ENCODE data around the gene HBQ1.

Gene HBQ1

GRCh38 chr16:142405-142967 lies 37.8 kb upstream of the HBQ1 start:
- Histone ChIP-seq H3K36me3 (ENCODE audit: control insufficient read depth, low read length) (no peaks in the 10 kb centered on the region), H3K4me2 (ENCODE audit: low read length) (no peak overlapping the region), H3K27ac (ENCODE audit: low read depth, low read length) (no peak overlapping the region), H3K27me3 (ENCODE audit: control insufficient read depth, low read length) (peaks cover 12% of the 10 kb centered on the region), H4K20me1 (ENCODE audit: control insufficient read depth, insufficient read depth, low read depth, low read length) (no peaks in the 10 kb centered on the region), H3K9me3 (ENCODE audit: control insufficient read depth, insufficient read depth, low read length) (no peaks in the 10 kb centered on the region), H3F3A (ENCODE audit: control insufficient read depth, insufficient read depth) (peaks cover 6% of the 10 kb centered on the region; the same call in 1 of the 2 replicates), H3K79me2 (ENCODE audit: control insufficient read depth, low read length) (peaks cover 7% of the 10 kb centered on the region), H3K4me3 (ENCODE audit: low read length) (no peak overlapping the region), H3K9me2 (replicated peaks; ENCODE audit: control insufficient read depth, low read length) (no peaks in the 10 kb centered on the region), H3K4me1 (ENCODE audit: control insufficient read depth, low read length) (peaks cover 3% of the 10 kb centered on the region; the same call in 1 of the 2 replicates)
- TF ChIP-seq EZH2phosphoT487 (IDR thresholded peaks at IDR 0.05; ENCODE audit: borderline replicate concordance, low read length) (no peak), CTCF (IDR thresholded peaks at IDR 0.05; ENCODE audit: low read depth, low read length, poor library complexity, severe bottlenecking) (no peak)

- Histone ChIP-seq H3K9me2 (replicated peaks; ENCODE audit: control insufficient read depth, low read length) (no peaks in the 10 kb centered on the region), H3K4me1 (ENCODE audit: control insufficient read depth, low read length) (0 out of 2 replicates have a peak, but pooled peaks cover 3% of the 10 kb centered on the region), H4K20me1 (ENCODE audit: control insufficient read depth, insufficient read depth, low read depth, low read length) (no peaks in the 10 kb centered on the region), H3F3A (ENCODE audit: control insufficient read depth, insufficient read depth) (peaks cover 6% of the 10 kb centered on the region; the same call in 1 of the 2 replicates), H3K4me2 (ENCODE audit: low read length) (no peak overlapping the region), H3K27me3 (ENCODE audit: control insufficient read depth, low read length) (peaks cover 12% of the 10 kb centered on the region), H3K79me2 (ENCODE audit: control insufficient read depth, low read length) (peaks cover 1% of the 10 kb centered on the region), H3K36me3 (ENCODE audit: control insufficient read depth, low read length) (no peaks in the 10 kb centered on the region), H3K9me3 (ENCODE audit: control insufficient read depth, insufficient read depth, low read length) (no peaks in the 10 kb centered on the region), H3K27ac (ENCODE audit: low read depth, low read length) (no peak overlapping the region), H3K4me3 (ENCODE audit: low read length) (no peak overlapping the region)
- TF ChIP-seq CTCF (IDR thresholded peaks at IDR 0.05; ENCODE audit: low read depth, low read length, poor library complexity, severe bottlenecking) (no peak), EZH2phosphoT487 (IDR thresholded peaks at IDR 0.05; ENCODE audit: borderline replicate concordance, low read length) (no peak)
Observed at GRCh38 chr16:143047-143446, 37.2 kb upstream of the HBQ1 start.

GRCh38 chr16:143456-143855 lies 36.8 kb upstream of the HBQ1 start:
- Histone ChIP-seq H4K20me1 (ENCODE audit: control insufficient read depth, insufficient read depth, low read depth, low read length) (no peaks in the 10 kb centered on the region), H3K27ac (ENCODE audit: low read depth, low read length) (no peak overlapping the region), H3K27me3 (ENCODE audit: control insufficient read depth, low read length) (peaks cover 12% of the 10 kb centered on the region), H3K4me2 (ENCODE audit: low read length) (no peak overlapping the region), H3K36me3 (ENCODE audit: control insufficient read depth, low read length) (no peaks in the 10 kb centered on the region), H3K79me2 (ENCODE audit: control insufficient read depth, low read length) (no peaks in the 10 kb centered on the region), H3K4me3 (ENCODE audit: low read length) (no peak overlapping the region), H3F3A (ENCODE audit: control insufficient read depth, insufficient read depth) (peaks cover 6% of the 10 kb centered on the region; the same call in 1 of the 2 replicates), H3K4me1 (ENCODE audit: control insufficient read depth, low read length) (0 out of 2 replicates have a peak, but pooled peaks cover 3% of the 10 kb centered on the region), H3K9me2 (replicated peaks; ENCODE audit: control insufficient read depth, low read length) (no peaks in the 10 kb centered on the region), H3K9me3 (ENCODE audit: control insufficient read depth, insufficient read depth, low read length) (no peaks in the 10 kb centered on the region)
- TF ChIP-seq EZH2phosphoT487 (IDR thresholded peaks at IDR 0.05; ENCODE audit: borderline replicate concordance, low read length) = no peak
- TF ChIP-seq CTCF (IDR thresholded peaks at IDR 0.05; ENCODE audit: low read depth, low read length, poor library complexity, severe bottlenecking) = no peak

Measured in DOHH2 (cell line).